SH-SY5Y (cell line): ENCODE data around the gene DISP2.

Experiments
- GATA2 ChIP-seq: IDR thresholded peaks from 2 replicates; pipeline ENCODE4 v1.6.1; 2011; ENCODE audit warnings: mild to moderate bottlenecking, low read depth, low read length
- GATA3 ChIP-seq: IDR thresholded peaks from 2 replicates; pipeline ENCODE4 v1.6.1; 2011; ENCODE audit warnings: low read depth, mild to moderate bottlenecking, low read length, moderate library complexity

The DISP2 gene

GRCh38 chr15:40405501-40406381, 47.7 kb downstream of the DISP2 start, which contains the start of gene IVD:
IVD (plus strand) TSS chr15:40405795; CDS start chr15:40405828, 33 bp downstream.
- TF ChIP-seq GATA3, result no peak
- TF ChIP-seq GATA2, result no peak; the same call in 1 of the 2 replicates

- no peak for TF ChIP-seq GATA2
- no peak for TF ChIP-seq GATA3
Measured at GRCh38 chr15:40407330-40407990, 49.4 kb downstream of the DISP2 start.

DNA sequence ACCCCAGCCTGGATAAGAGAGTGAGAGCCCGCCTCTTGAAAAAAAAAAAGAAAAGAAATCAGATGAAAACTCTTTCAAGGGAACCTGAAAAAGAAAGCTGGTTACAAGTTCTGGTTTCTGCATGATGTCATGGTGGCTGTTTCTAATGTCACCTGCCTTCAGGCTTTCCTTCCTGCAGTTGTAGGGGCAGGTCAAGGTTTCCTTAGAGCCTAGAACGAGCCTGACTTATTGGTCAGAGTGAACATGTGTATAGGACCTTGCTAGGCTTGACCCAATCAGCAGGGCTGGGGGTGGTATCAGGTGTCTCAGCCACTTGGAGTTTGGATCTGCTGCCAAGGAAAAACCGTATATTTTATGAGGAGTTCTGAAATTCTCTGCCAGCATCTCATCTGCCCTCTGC, 51.3 kb downstream of the DISP2 start:
- TF ChIP-seq GATA3, result no peak
- no peak for TF ChIP-seq GATA2

DNA sequence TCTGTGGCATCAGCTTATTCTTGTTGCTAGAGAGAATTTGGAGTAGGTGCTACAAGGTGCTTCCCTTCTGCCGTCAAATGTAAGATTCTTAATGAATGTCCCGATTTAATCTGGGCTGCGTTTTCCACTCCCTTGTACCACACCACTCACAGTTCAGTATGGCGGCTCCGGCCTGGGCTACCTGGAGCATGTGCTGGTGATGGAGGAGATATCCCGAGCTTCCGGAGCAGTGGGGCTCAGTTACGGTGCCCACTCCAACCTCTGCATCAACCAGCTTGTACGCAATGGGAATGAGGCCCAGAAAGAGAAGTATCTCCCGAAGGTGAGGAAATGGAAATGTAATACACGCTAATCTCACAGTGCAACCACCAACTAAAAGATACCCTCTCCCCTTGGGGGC, 52.5 kb downstream of the DISP2 start:
- TF ChIP-seq GATA3, result no peak
- no peak for TF ChIP-seq GATA2

GRCh38 chr15:40412095-40412759, 54.2 kb downstream of the DISP2 start:
- no peak for TF ChIP-seq GATA3

DNA sequence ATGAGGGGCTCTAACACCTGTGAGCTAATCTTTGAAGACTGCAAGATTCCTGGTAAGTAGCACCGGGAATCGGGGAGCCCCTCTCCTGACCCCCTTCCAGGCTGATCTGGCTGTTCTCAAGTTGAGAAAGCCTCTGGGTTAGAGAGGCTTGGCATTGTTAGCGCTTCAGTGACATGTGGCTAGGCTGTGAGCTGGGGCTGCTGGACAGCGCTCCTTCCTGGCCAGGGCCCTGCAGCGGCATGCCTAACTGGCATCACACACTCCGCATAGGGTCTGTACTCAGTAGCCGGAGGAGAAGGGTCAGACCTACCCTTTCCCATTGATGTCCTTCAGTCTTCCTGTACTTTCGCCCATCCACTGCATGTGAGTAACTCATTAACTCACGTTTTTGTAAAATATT, 55.0 kb downstream of the DISP2 start:
- TF ChIP-seq GATA3, result no peak
- TF ChIP-seq GATA2, result no peak

DNA sequence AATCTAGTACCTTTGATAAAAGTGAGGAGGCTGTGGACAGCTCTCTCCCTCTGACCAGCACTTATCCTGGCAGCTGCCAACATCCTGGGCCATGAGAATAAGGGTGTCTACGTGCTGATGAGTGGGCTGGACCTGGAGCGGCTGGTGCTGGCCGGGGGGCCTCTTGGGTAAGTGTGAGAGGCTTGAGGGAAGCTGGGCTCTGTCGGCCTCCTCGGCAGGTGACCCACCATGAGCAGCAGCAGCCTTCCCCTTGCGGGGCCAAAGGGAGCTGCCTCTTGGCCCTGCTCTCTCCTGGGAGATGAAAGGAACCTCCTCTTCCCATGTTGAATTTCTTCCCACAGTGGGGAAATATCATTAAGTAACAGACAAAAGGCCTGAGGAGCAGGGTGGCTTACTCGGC, 56.8 kb downstream of the DISP2 start:
- TF ChIP-seq GATA2 (no peak), GATA3 (no peak)

DNA sequence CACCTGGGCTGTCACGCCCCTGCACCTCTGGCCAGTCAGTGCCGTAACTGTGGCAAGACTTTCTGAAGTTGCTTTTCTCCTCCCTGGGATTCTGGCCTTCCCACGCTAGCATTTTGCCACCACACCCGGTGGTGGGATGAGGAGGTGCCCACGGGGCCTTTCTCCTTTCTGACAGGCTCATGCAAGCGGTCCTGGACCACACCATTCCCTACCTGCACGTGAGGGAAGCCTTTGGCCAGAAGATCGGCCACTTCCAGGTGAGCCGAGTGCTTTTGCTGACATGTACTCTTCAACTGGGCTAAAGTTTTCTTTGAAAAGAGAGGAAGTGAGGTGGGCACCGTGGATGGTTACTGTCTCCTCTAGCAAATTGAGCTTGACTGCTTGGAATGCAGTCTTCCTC, 57.2 kb downstream of the DISP2 start:
- TF ChIP-seq GATA3 (no peak), GATA2 (no peak)

GRCh38 chr15:40416056-40416455, 58.0 kb downstream of the DISP2 start:
- TF ChIP-seq GATA3, result no peak
- TF ChIP-seq GATA2, result no peak

DNA sequence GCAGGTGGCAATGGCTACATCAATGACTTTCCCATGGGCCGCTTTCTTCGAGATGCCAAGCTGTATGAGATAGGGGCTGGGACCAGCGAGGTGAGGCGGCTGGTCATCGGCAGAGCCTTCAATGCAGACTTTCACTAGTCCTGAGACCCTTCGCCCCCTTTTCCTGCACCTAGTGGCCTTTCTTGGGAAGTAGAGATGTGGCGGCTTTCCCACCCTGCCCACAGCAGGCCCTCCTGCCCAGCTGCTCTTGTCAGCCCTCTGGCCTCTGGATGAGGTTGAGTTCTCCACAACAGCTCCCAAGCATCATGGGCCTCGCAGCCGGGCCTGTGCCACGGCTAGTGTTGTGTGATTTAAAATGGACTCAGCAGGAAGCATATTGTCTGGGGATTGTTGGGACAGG, 60.1 kb downstream of the DISP2 start:
- TF ChIP-seq GATA3 (no peak), GATA2 (no peak)

DNA sequence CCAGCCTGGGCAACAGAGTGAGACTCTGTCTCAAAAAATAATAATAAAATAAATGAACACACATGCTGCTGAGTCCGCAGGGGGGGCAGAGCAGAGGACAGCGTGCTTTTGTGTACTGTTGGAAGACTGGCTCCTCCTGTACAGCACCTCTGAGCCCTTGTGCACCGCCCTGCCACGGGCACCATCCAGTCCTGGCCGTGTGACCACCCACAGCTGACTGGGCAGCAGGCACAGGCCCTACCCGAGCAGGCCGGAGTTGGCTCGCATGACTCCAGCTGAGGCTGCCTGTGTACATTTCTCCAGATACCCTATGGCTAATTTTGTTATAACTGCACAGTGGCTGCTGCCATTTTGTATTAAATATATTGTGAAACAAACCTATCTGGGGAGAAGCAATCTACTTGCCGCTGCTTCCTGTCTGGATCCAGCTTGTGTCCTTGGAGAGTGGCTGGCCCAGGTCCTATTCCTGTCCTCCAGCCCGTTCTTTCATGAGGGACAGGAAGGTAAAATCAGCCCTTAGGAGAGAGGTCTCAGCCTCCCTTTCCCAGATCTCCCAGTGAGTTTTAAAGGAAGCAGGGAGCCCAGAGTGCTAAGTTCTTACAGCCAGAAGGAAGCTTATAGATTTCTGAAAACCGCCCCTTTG, 62.2 kb downstream of the DISP2 start:
- TF ChIP-seq GATA3 (no peak), GATA2 (no peak)

DNA sequence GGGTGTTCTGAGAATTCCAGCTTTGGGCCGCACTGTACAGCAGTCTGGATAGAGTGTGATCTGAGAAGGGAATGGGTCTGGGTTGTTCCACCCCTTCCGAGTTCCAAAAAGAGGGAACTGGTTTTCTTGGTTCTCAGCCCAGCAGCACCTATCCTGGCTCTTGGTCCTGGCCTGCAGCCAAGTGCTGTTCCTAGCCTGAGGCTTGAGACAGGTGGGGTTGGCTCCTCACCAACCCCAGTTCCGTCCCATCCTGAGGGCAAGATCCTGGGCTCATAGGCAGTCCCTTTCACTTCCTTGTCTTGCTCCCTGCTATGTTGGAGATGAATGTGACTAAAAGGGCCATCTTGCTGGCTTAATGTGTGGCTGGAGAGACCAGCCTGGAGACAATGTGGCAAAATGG, 62.8 kb downstream of the DISP2 start:
- TF ChIP-seq GATA3 (no peak), GATA2 (no peak)

- no peak for TF ChIP-seq GATA2
- no peak for TF ChIP-seq GATA3
Measured at GRCh38 chr15:40421246-40422157, 63.5 kb downstream of the DISP2 start.
